HepG2 (cell line): Measurements from ENCODE around the gene COA1. TPM values are rescaled to one million over a fixed set of nuclear protein-coding genes. Genes with fewer than 3 reads are reported as not detected.

Experiments
- ATAC-seq: fragments of 200-7000 bp; cut with Tn5 transposase; 3 replicates; pipeline ENCODE4 v1.9.1; 2020; ENCODE audit warnings: mild to moderate bottlenecking, moderate library complexity
- BruUV-seq: library from RNA; stranded (reverse); fragments of 400-500 nt; replicated peaks from 2 replicates; lab custom pipeline; 2021; lab: Mats Ljungman, UMichigan
- CTCF ChIA-PET: fragments of 300-600 bp; formaldehyde crosslinking; extraction: SDS; loops from one replicate; lab custom pipeline; 2021; ENCODE audit warnings: low total read pairs, inconsistent platforms, low intra/inter-chr PET ratio; lab: Yijun Ruan, JAX
- POLR2A ChIA-PET: fragments of 350-600 bp; sonication (Branson Sonifier 250); formaldehyde crosslinking; loops from one replicate; lab custom pipeline; 2020; ENCODE audit warnings: antibody characterized with exemption, inconsistent platforms; lab: Yijun Ruan, JAX
- DNase-seq: peaks from one replicate; pipeline ENCODE4 v3.0.0-alpha.2; 2015; ENCODE audit warnings: low spot score
- FAIRE-seq: peaks from 3 replicates; lab custom pipeline; 2011; peaks lifted over from hg19 to GRCh38; lab: Jason Lieb, UNC
- H2AFZ ChIP-seq: one replicate; pipeline ENCODE4 v1.6.1; 2011; ENCODE audit warnings: low read length, inconsistent platforms
- H3K27ac ChIP-seq: fragments of 300-600 bp; 3 replicates; pipeline ENCODE4 v1.8.0; 2011; ENCODE audit warnings: mixed run types, mild to moderate bottlenecking, mixed read lengths, low read length, inconsistent platforms; ENCODE audit not compliant: insufficient read depth; ENCODE audit errors: extremely low read length
- H3K27me3 ChIP-seq, 2 experiments: fragments of 200-600 bp in 1 of 2; 2 replicates in 1 of 2; 3 replicates in 1 of 2; pipeline versions ENCODE4 v1.6.0 to v1.8.0; 2011; ENCODE audit warnings: low read length in 2 of 2, mild to moderate bottlenecking in 2 of 2, moderate library complexity in 2 of 2, inconsistent platforms in 1 of 2; ENCODE audit not compliant: insufficient read depth in 2 of 2, control insufficient read depth in 1 of 2
- H3K36me3 ChIP-seq, 2 experiments: fragments of 200-600 bp in 1 of 2; replicated peaks in 1 of 2; 2 replicates in 1 of 2; 3 replicates in 1 of 2; pipeline versions ENCODE4 v1.5.1 to v1.8.0; 2011; ENCODE audit warnings: low read length in 2 of 2, inconsistent platforms in 1 of 2; ENCODE audit not compliant: insufficient read depth in 2 of 2, control insufficient read depth in 1 of 2
- H3K4me1 ChIP-seq: 2 replicates; pipeline ENCODE4 v1.5.1; 2012; ENCODE audit warnings: low read length, inconsistent platforms; ENCODE audit not compliant: insufficient read depth
- H3K4me2 ChIP-seq: 2 replicates; pipeline ENCODE4 v1.6.0; 2011; ENCODE audit warnings: low read depth, low read length, inconsistent platforms
- H3K4me3 ChIP-seq, 3 experiments: fragments of 200-600 bp in 1 of 3; sonication (generic), shearing (Covaris generic) in 1 of 3; replicated peaks in 1 of 3; 2 replicates each; pipeline ENCODE4 v1.5.1; 2011 to 2016; ENCODE audit warnings: low read length in 3 of 3, inconsistent platforms in 2 of 3, low read depth in 2 of 3, mild to moderate bottlenecking in 2 of 3, control low read depth in 1 of 3, mixed read lengths in 1 of 3; ENCODE audit not compliant: insufficient read depth in 1 of 3
- H3K79me2 ChIP-seq: one replicate; pipeline ENCODE4 v1.6.1; 2011; ENCODE audit warnings: low read length, inconsistent platforms; ENCODE audit not compliant: insufficient read depth
- H3K9ac ChIP-seq: 2 replicates; pipeline ENCODE4 v1.6.0; 2011; ENCODE audit warnings: mild to moderate bottlenecking, low read depth, low read length, inconsistent platforms; ENCODE audit not compliant: insufficient read depth
- H3K9me3 ChIP-seq: 2 replicates; pipeline ENCODE4 v1.5.1; 2012; ENCODE audit warnings: mild to moderate bottlenecking, low read length
- H4K20me1 ChIP-seq: 2 replicates; pipeline ENCODE4 v1.6.0; 2011; ENCODE audit warnings: inconsistent platforms, mild to moderate bottlenecking, low read length, moderate library complexity; ENCODE audit not compliant: insufficient read depth
- NFYB ChIP-seq: sonication (generic); formaldehyde crosslinking; IDR thresholded peaks from 2 replicates; pipeline ENCODE4 v1.4.0; 2020; ENCODE audit warnings: missing genetic modification reagents
- NR2F1 ChIP-seq, 2 experiments: fragments of 450-650 bp in 1 of 2; formaldehyde crosslinking in 1 of 2; IDR thresholded peaks; 2 replicates each; pipeline versions ENCODE4 v1.5.0 to v1.6.1; 2016 to 2020; ENCODE audit warnings: mild to moderate bottlenecking in 1 of 2, missing compliant biosample characterization in 1 of 2, missing genetic modification reagents in 1 of 2, moderate library complexity in 1 of 2
- ZNF629 ChIP-seq: sonication (generic); formaldehyde crosslinking; conservative IDR thresholded peaks from 2 replicates; pipeline ENCODE4 v1.5.0; 2020; ENCODE audit warnings: missing genetic modification reagents
- in situ Hi-C: cut with HindIII; loops from 2 replicates; pipeline ENCODE4 v1.10.0; 2017; ENCODE audit warnings: low pct_unique_long_range_greater_than_20kb; ENCODE audit not compliant: extremely low pct_ligation_motif_present
- intact Hi-C: fragments of 100-400 bp; cut with micrococcal nuclease; formaldehyde crosslinking; loops from one replicate; pipeline ENCODE4 v1.10.0; 2022; ENCODE audit not compliant: unreplicated experiment
- polyA plus RNA-seq, 8 experiments: library from polyadenylated mRNA; depleted of rRNA in 3 of 8; stranded (reverse) in 7 of 8; unstranded in 1 of 8; fragments of >200 nt; fragmentation: Illumina TruSeq in 4 of 8; extraction: Trizol in 4 of 8; gene quantifications; 2 replicates each; pipeline versions ENCODE4 v1.2.1 to v1.2.3, GENCODE V29; 2011 to 2016; ENCODE audit warnings: low read depth in 4 of 8, missing spikeins in 1 of 8, mixed read lengths in 1 of 8; ENCODE audit not compliant: insufficient read depth in 1 of 8
- total RNA-seq, 5 experiments: library from RNA; depleted of rRNA; stranded (reverse); fragments of >200 nt; fragmentation: Illumina TruSeq; extraction: Trizol; gene quantifications; 2 replicates each; pipeline ENCODE4 v1.2.3, GENCODE V29; 2016; ENCODE audit warnings: low read depth in 1 of 5
- TF ChIP-seq, protein P1 (sequence below): sonication (generic); formaldehyde crosslinking; IDR thresholded peaks from 2 replicates; pipeline ENCODE4 v1.8.1; 2023; ENCODE audit warnings: mild to moderate bottlenecking, inconsistent platforms, moderate library complexity, missing genetic modification reagents, borderline replicate concordance

Gene COA1
- total and polyA plus RNA-seq, 2 of the 13 experiments (the other 11 are each of a cell fraction or from before 2014, with no cell fraction given): 33.2 to 65.7 TPM

DNA sequence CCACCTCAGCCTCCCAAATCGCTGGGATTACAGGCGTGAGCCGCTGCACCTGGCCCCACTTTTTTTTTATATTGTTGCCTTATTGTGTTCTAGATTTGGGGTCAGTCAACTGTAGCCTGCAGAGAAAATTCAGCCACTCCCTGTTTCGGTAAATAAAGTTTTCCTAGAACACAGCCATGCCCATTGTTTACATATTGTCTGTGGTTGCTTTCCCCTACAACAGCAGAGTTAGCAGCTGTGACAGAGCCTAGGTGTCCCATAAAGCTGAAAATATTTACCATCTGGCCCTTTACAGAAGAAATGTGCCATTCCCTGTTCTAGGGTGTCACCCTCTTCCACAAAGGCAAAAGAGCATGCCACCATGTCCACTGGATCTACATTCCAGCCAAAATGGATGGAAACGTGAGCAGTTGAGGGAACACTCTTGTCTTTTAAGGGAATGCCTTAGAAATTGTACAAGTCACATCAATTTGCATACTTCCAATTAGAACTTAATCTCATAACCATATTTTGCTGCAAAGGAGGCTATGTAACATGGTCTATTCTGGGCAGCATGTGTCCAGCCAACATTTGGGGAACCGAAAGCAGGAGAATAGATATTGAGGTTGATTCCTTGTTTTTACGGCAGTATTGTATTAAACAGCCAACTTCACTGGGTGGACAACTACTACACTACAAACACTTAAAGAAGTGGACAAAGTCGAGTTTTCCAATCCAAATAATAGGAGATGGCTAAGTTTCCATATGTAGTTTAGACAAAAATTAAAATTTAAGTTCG lies 18.2 kb upstream of the COA1 start (continued):
- no peak for TF ChIP-seq NR2F1 (CRISPR knock-in tag; IDR thresholded peaks at IDR 0.05)

DNA sequence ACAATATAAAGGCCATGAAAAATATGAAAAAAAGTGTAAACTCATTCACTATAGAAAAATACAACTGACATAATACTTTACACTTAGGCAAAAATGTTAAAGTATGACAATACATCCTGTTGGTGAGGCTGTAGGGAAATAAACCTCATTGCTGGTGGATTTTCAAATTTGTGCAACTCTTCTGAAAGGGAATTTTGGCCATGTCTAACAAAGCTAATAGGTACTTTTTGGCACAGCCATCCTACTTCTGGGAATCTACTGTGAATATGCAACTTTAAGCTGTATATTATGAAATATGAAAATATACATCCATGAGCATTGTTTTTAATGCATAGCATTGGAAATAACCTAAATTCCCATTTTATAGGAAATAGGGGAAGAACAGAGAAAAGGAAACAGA lies 13.4 kb upstream of the COA1 start:
- CTCF ChIA-PET: no interaction called here
- no peak for DNase-seq
- no peak for FAIRE-seq
- no peak overlapping the region for H2AFZ ChIP-seq
- no peak overlapping the region for H3K27ac ChIP-seq
- no peak overlapping the region for H3K4me3 ChIP-seq
- in situ Hi-C loops: no loop called here
- H3K9me3 ChIP-seq: no peaks in the 10 kb centered on the region
- H3K36me3 ChIP-seq: no peaks in the 10 kb centered on the region
- H3K4me2 ChIP-seq: no peak overlapping the region
- no peaks in the 10 kb centered on the region for H3K79me2 ChIP-seq
- TF ChIP-seq ZNF629 (CRISPR knock-in tag) (no peak), NFYB (CRISPR knock-in tag) (no peak)
- TF ChIP-seq, protein P1, sequence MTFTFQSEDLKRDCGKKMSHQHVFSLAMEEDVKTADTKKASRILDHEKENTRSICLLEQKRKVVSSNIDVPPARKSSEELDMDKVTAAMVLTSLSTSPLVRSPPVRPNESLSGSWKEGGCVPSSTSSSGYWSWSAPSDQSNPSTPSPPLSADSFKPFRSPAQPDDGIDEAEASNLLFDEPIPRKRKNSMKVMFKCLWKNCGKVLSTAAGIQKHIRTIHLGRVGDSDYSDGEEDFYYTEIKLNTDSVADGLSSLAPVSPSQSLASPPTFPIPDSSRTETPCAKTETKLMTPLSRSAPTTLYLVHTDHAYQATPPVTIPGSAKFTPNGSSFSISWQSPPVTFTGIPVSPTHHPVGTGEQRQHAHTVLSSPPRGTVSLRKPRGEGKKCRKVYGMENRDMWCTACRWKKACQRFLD (CRISPR knock-in tag): no peak
- intact Hi-C loops: no loop called here
- no peak overlapping the region for H3K9ac ChIP-seq
- H3K27me3 ChIP-seq: no peaks in the 10 kb centered on the region
- BruUV-seq: no TSS peak
- no peaks in the 10 kb centered on the region for H4K20me1 ChIP-seq
- no peak for ATAC-seq
- H3K4me1 ChIP-seq: 0 out of 2 replicates have a peak, but pooled peaks cover 1% of the 10 kb centered on the region
- POLR2A ChIA-PET: no interaction called here
